ENCODE results near the gene CIDEB.
"Not testable (repeated sequence)": the region's sequence is repeated elsewhere in the genome, so short reads cannot be mapped to it uniquely, and the experiment has no call there.

CIDEB gene

GRCh38 chr14:24307575-24308341 lies at the start of gene CIDEB:
Gene CIDEB (minus strand): TSS chr14:24307977. CDS start chr14:24307858, 119 bp downstream.
- peak; percentile 40 for DNase-seq (ENCODE audit: low read depth)

- no peak for DNase-seq (ENCODE audit: low read depth)
Observed at GRCh38 chr14:24356208-24356607, 48.4 kb upstream of the CIDEB start.

DNA sequence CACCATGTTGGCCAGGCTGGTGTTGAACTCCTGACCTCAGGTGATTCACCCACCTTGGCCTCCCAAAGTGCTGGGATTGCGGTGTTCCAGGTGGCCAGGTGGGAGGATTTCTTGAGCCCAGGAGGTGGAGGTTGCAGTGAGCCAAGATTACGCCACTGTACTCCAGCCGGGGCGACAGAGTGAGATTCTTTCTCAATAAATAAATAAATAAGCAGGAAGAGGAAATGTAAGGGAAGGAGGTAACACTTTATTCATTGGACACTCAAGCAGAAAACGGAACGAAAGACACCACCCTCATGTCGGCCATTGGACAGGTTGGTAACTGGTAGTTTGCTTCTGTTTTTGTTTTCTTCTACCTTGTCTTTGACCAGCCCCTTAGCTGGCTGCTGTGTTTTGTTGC lies 47.2 kb upstream of the CIDEB start:
- DNase-seq (ENCODE audit: low read depth), result no peak

- DNase-seq (ENCODE audit: low read depth), result not testable (repeated sequence)
Observed at GRCh38 chr14:24354482-24354825, 46.7 kb upstream of the CIDEB start.

- peak; percentile 77 for DNase-seq (ENCODE audit: low read depth)
Observed at GRCh38 chr14:24353559-24354481, 46.0 kb upstream of the CIDEB start.

- peak; percentile 57 for DNase-seq (ENCODE audit: low read depth)
Observed at GRCh38 chr14:24351517-24351916, 43.7 kb upstream of the CIDEB start.

DNA sequence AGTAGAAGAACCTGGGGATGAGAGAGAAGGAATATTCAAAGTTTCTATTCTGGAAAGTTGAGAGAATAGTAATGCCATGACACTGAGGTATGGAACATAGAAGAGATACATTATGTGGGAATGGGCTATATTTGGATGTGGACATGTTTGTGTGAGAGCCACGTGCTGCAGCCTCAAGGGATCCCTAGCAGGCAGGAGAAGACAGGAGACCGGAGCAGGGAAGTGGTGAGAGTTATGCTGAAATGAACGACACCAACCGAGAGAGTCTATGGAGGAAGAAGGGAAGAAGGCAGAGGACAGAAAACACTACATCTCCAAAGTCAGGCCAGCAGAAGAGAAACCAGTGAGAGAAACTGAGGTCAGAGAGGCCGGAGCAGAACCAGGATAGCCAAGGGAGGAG lies 42.0 kb upstream of the CIDEB start:
- no peak for DNase-seq (ENCODE audit: low read depth)

DNA sequence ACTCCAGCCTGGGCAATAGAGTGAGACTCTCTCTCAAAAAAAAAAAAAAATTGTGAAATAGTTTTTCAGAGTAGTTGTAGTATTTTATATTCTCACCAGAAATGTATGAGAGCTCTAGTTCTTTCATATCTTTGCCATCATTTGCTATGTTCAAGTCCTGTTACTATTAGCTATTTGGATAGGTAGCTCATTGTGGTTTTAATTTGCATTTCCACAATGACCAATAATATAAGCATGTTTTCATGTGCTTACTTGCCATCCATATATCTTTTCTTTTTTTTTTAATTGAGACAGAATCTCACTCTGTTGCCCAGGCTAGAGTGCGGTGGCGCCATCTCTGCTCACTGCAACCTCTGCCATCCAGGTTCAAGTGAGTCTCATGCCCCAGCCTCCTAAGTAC lies 40.4 kb upstream of the CIDEB start:
- DNase-seq (ENCODE audit: low read depth), result no peak

DNA sequence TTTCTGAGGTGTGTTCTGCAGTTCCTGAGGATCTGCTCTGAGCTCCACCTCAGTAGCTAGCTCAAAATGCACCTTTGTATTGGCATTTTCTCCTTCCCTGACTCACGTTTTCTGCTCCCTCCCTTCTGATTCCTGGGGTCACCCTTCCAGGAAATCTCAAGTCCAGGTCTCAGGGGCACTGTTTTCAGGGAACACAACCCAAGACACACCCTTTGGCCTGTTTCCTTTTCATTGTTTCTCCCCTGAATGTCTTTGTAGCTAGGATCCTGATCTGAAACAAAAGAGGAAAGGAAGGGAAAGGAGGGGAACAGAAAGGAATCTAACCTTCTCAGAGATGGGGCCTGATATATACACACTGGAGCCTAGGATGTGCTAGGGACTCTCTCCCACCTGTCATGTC lies 39.4 kb upstream of the CIDEB start:
- DNase-seq (ENCODE audit: low read depth), result no peak

- peak; percentile 23 for DNase-seq (ENCODE audit: low read depth)
Observed at GRCh38 chr14:24343795-24344660, 36.3 kb upstream of the CIDEB start.

GRCh38 chr14:24342889-24343288 lies 35.1 kb upstream of the CIDEB start:
- no peak for DNase-seq (ENCODE audit: low read depth)

GRCh38 chr14:24340606-24341005 lies 32.8 kb upstream of the CIDEB start:
- DNase-seq (ENCODE audit: low read depth), result no peak

GRCh38 chr14:24339284-24340151 lies 31.7 kb upstream of the CIDEB start, which contains the start of gene RIPK3:
Gene RIPK3 (minus strand): TSS chr14:24339991. CDS start chr14:24339826, 165 bp downstream.
- DNase-seq (ENCODE audit: low read depth), result no peak

- DNase-seq (ENCODE audit: low read depth), result no peak
Observed at GRCh38 chr14:24338843-24339242, 31.1 kb upstream of the CIDEB start.

DNA sequence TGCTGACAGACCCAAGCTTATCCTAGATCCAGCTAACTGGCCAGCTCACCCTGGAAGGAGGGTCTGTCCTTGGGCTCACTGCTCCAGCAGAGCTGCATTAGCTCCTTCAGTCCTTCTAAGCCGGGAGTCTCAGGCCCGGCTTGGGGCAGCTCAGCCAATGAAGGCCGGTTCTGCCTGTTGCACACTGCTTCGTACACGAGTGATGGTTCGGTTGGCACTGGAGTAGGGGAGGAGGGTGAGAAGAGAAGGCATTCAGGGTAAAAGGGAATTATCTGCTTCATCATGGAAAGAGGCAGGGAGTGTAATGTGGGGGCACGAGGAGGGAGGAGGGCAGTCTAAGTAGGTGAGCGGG lies 30.0 kb upstream of the CIDEB start:
- DNase-seq (ENCODE audit: low read depth), result no peak

DNA sequence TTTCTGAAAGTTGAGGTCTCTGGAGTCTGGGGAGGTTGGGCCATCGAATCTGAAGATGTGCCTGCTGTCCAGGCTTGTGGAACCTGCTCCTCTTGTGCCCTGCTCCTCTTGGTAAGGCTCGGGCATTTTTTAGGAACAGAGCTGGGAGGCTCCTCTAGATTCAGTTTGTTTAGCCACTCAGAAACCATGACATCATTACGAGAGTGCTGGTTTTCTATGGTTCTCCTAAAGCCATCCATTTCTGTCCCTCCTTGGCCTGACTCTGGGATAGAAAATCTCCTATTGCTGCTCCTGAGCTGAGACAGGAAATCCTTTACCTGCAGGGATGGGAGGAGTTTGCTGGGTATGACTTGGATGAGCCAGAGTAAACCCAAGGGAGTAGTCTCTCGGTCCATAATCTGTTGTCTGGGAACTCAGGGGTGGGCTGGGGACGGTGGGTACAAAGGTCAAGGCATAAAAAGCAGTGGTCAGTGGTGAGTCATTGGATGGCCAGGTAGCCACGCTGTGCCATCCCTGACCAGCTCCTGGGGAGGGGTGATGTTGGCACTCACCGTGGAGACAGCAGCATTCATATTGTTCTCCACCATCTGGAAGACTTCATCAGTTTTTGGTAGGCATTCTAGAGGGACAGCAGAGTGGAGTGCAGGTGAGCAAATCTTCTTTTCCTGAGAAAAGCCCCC lies 29.5 kb upstream of the CIDEB start:
- no peak for DNase-seq (ENCODE audit: low read depth)

DNA sequence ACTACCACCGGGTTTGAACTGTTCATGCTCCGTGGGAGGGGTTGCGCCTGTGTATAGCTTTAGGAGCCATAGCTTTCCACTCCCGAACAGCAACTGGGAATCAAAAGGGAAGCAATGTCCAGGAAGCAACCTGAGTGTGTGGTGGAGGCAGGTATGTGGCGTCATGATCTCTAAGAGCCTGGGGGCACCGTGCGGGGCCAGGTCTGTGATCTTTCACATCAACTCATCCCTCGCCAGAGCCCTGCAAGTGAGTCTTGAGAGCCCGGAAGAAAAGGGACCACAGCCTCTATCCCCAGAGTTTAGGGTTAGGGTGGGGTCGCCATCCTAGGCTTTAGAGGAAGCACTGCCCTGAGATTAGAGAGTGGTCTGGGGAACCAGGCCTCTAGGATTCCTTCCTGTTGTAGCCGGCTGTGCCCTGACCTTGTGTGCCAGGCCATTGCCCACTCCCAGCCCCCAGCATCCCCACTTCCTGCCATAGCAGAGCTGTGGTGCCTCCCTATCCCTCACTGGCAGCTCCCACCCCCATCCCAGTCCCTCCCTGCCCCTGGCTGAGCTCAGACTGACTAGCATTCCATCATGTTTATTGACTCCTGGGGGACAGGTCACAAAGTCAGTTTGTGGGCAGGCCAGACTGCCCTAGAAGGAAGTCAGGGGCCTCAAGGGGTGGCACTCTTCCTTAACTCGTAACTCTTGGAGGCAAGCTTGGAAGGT lies 27.8 kb upstream of the CIDEB start:
- no peak for DNase-seq (ENCODE audit: low read depth)

DNA sequence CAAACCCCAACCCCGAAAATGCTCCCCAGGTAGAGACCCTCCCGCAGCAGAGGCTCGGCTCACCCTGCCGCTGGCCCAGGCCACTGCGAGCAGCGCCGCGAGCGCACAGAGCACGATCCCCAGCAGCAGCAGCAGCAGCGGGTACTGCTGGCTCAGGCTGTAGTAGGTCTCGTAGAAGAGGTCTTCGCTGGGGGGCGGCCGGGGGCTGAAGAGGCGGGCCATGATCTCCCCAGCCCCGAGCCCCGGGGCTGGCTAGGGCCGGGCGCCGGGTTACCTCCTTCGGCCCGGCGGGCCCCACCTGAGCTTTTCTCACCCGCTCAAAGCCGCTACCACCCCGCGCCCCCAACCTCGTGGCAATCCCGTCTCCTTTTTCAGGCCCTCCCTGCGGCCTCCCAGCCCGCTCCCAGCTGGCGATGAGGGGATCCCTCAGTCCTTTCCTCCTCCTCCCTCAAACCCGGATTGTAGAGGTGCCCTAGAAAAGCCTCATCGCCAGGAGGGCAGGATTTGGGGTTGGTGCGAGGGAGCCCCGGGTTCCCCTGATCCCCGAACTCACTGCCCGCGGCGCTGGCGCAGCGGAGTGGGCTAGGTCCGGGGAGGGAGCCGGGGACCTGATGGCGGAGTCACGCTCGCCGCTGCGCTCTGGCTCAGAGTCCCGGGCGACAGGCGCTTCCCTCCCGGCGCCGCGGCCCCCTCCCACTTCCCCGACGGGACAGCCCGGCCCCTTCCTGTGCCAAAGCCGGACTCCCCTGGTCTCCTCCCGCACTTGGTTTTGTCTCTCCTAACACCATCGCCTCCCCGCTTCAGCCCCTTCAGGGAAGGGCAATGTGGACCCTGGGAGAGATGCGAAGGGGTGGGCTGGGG lies 26.9 kb upstream of the CIDEB start, which contains the start of gene ADCY4:
Gene ADCY4 (minus strand): TSS at position 641 of the 861 bp plus-strand sequence. CDS start 419 bp downstream, at position 222.
- no peak for DNase-seq (ENCODE audit: low read depth)
